ENCODE results near the gene ZNF606. TPM values are rescaled to one million over a fixed set of nuclear protein-coding genes. Genes with fewer than 3 reads are reported as not detected.

Gene ZNF606
- total and polyA plus RNA-seq, 2 experiments from 2014 or later: 17.6 to 18.0 TPM

DNA sequence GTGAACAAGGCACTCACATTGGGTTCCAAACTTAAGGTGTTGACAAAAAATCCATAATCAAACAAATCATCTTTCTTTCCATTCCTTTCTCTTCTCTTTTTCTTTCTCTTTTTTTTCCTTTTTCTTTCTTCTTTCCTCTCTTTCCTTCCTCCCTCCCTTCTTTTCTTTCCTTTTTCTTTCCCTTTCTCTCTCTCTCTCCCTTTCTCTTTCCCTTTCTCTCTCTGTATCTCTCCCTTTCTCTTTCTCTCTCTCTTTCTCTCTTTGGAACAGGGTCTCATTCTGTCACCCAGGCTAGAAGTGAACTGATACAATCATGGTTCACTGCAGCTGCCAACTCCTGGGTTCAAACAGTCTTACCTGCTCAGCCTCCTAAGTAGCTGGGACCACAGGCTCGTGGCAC lies 40.8 kb downstream of the ZNF606 start:
- H3K4me3 ChIP-seq: no peak overlapping the region
- 73% methylated on average over 1 of the region's 1 CpG for WGBS (ENCODE audit: low lambda C conversion rate, missing lambda C conversion rate)

GRCh38 chr19:57954996-57955395 lies 47.6 kb downstream of the ZNF606 start:
- 78% methylated on average over 4 of the region's 4 CpGs for WGBS (ENCODE audit: low lambda C conversion rate, missing lambda C conversion rate)
- Histone ChIP-seq H4K20me1 (ENCODE audit: insufficient read depth, poor library complexity, severe bottlenecking) (no peaks in the 10 kb centered on the region), H3K27ac (no peak overlapping the region), H3K4me3 (no peak overlapping the region), H3K36me3 (replicated peaks; ENCODE audit: insufficient read depth, low read depth) (no peaks in the 10 kb centered on the region), H3K79me2 (no peaks in the 10 kb centered on the region), H3K4me2 (no peak overlapping the region), H2AFZ (no peak overlapping the region), H3K9me2 (replicated peaks; ENCODE audit: insufficient read depth) (no peaks in the 10 kb centered on the region), H3K4me1 (ENCODE audit: insufficient read depth) (no peaks in the 10 kb centered on the region), H3K27me3 (no peaks in the 10 kb centered on the region), H3K9me3 (ENCODE audit: low read depth) (no peaks in the 10 kb centered on the region)
- no peak for DNase-seq (ENCODE audit: low spot score)
- TF ChIP-seq CTCF (IDR thresholded peaks at IDR 0.05; ENCODE audit: poor library complexity) (no peak), EZH2 (IDR thresholded peaks at IDR 0.05; ENCODE audit: borderline replicate concordance) (no peak), EZH2phosphoT487 (IDR thresholded peaks at IDR 0.05; ENCODE audit: low read depth, severe bottlenecking, unreplicated experiment) (no peak)

More for the DNA sequence above, 40.8 kb downstream of the ZNF606 start:
- Histone ChIP-seq H3K4me1 (ENCODE audit: insufficient read depth) (no peaks in the 10 kb centered on the region), H3K36me3 (replicated peaks; ENCODE audit: insufficient read depth, low read depth) (no peaks in the 10 kb centered on the region), H3K9me2 (replicated peaks; ENCODE audit: insufficient read depth) (no peaks in the 10 kb centered on the region), H2AFZ (no peak overlapping the region), H3K27ac (no peak overlapping the region), H3K9me3 (ENCODE audit: low read depth) (no peaks in the 10 kb centered on the region), H3K79me2 (no peaks in the 10 kb centered on the region), H3K4me2 (no peak overlapping the region), H3K27me3 (no peaks in the 10 kb centered on the region), H4K20me1 (ENCODE audit: insufficient read depth, poor library complexity, severe bottlenecking) (no peaks in the 10 kb centered on the region)
- no peak for DNase-seq (ENCODE audit: low spot score)
- TF ChIP-seq EZH2phosphoT487 (IDR thresholded peaks at IDR 0.05; ENCODE audit: low read depth, severe bottlenecking, unreplicated experiment) (no peak), EZH2 (IDR thresholded peaks at IDR 0.05; ENCODE audit: borderline replicate concordance) (no peak), CTCF (IDR thresholded peaks at IDR 0.05; ENCODE audit: poor library complexity) (no peak)

DNA sequence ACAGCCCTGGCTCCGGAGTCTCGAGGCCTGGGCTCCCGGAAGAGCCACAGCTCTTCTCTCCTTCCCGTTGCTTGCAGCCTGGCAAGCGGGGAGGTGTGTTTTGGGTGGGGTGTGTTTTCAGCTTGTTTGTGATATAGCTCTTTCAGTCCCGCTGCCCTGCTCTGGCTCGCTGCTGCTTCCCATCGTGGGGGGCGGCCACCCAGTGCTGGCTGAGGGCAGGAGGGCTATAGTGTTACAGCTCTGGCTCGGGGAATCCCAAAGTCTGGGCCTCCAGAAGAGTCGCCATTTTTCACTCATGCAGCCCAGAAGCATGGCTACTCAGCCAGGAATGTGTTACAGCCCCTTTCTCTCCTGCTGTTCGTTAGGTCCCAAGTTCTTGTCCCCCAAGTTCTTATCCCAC lies 52.9 kb downstream of the ZNF606 start:
- no peak overlapping the region for H3K27ac ChIP-seq
- TF ChIP-seq CTCF (IDR thresholded peaks at IDR 0.05; ENCODE audit: poor library complexity): no peak
- TF ChIP-seq EZH2 (IDR thresholded peaks at IDR 0.05; ENCODE audit: borderline replicate concordance): no peak
- TF ChIP-seq EZH2phosphoT487 (IDR thresholded peaks at IDR 0.05; ENCODE audit: low read depth, severe bottlenecking, unreplicated experiment): no peak
- no peaks in the 10 kb centered on the region for H4K20me1 ChIP-seq (ENCODE audit: insufficient read depth, poor library complexity, severe bottlenecking)
- DNase-seq (ENCODE audit: low spot score): no peak
- H3K9me2 ChIP-seq (replicated peaks; ENCODE audit: insufficient read depth): no peaks in the 10 kb centered on the region
- 92% methylated on average over 12 of the region's 12 CpGs for WGBS (ENCODE audit: low lambda C conversion rate, missing lambda C conversion rate)
- H2AFZ ChIP-seq: no peak overlapping the region
- H3K36me3 ChIP-seq (replicated peaks; ENCODE audit: insufficient read depth, low read depth): no peaks in the 10 kb centered on the region
- no peak overlapping the region for H3K4me3 ChIP-seq
- peaks cover 24% of the 10 kb centered on the region for H3K79me2 ChIP-seq
- peaks cover 7% of the 10 kb centered on the region for H3K4me1 ChIP-seq (ENCODE audit: insufficient read depth)
- no peaks in the 10 kb centered on the region for H3K9me3 ChIP-seq (ENCODE audit: low read depth)
- H3K27me3 ChIP-seq: no peaks in the 10 kb centered on the region
- no peak overlapping the region for H3K4me2 ChIP-seq

DNA sequence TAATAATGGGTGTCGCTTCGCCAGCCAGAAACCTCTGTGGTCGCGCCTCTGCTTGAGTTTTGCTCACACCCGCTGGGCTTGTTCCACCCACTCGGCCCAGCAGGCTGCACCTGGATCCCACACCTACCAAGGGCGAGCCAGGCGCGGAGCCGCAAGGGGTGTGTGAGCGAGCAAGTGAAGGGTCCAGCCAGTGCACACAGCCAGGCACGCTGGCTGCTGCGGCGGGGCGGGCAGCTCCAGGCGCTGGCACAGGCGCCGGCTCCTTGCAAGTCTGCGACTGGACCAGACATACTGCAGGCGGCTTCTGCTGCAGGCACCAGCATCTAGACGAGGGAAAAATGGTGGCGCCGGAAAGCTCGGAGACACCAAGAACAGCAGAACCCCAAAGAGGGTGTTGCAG lies 53.3 kb downstream of the ZNF606 start:
- no peak for DNase-seq (ENCODE audit: low spot score)
- Histone ChIP-seq H3K79me2 (peaks cover 26% of the 10 kb centered on the region), H4K20me1 (ENCODE audit: insufficient read depth, poor library complexity, severe bottlenecking) (no peaks in the 10 kb centered on the region), H3K9me2 (replicated peaks; ENCODE audit: insufficient read depth) (no peaks in the 10 kb centered on the region), H3K4me2 (no peak overlapping the region), H3K27me3 (no peaks in the 10 kb centered on the region), H3K27ac (no peak overlapping the region), H2AFZ (no peak overlapping the region), H3K4me3 (no peak overlapping the region), H3K4me1 (ENCODE audit: insufficient read depth) (peaks cover 7% of the 10 kb centered on the region), H3K9me3 (ENCODE audit: low read depth) (no peaks in the 10 kb centered on the region), H3K36me3 (replicated peaks; ENCODE audit: insufficient read depth, low read depth) (no peaks in the 10 kb centered on the region)
- WGBS (ENCODE audit: low lambda C conversion rate, missing lambda C conversion rate): 97% methylated on average over 23 of the region's 24 CpGs
- TF ChIP-seq EZH2 (IDR thresholded peaks at IDR 0.05; ENCODE audit: borderline replicate concordance) (no peak), CTCF (IDR thresholded peaks at IDR 0.05; ENCODE audit: poor library complexity) (no peak), EZH2phosphoT487 (IDR thresholded peaks at IDR 0.05; ENCODE audit: low read depth, severe bottlenecking, unreplicated experiment) (no peak)

Data from hepatocyte (in vitro differentiated cells).